Forelimb muscle (tissue), 1 donor: ENCODE results near the gene FCAMR. TPM values are rescaled to one million over a fixed set of nuclear protein-coding genes. Genes with fewer than 3 reads are reported as not detected.

ENCODE experiments used
- DNase-seq: peaks from one replicate; pipeline ENCODE4 v3.0.0-alpha.2; 2013; ENCODE audit warnings: low read depth
- polyA plus RNA-seq: library from polyadenylated mRNA; unstranded; fragments of 120-200 nt; gene quantifications from one replicate; pipeline ENCODE4 v1.2.1, GENCODE V29; 2013; ENCODE audit not compliant: insufficient read length

Gene FCAMR
- polyA plus RNA-seq, 1 donor: not detected

DNA sequence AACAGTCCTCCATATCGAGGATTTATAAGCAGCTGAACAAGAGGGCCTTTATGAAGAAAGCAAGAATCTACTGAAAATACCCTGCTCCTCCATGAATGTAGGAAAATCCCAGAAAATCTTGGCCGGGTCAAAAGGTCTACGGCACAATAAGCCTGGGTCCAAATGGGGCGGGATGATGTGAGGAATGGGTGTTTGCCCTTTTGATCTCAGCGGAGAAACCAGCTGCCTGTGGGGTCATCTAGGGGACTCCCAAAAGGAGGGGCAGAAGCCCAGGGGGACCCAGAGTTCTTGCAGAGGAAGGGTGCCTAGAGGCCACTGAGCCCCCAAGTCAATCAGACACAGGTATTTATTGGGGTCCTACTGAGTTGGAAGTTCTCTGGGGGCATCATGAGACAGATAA is 12.6 kb downstream of the FCAMR start:
- no peak for DNase-seq

GRCh38 chr1:206955476-206956451 is 14.5 kb downstream of the FCAMR start:
- DNase-seq: no peak

- no peak for DNase-seq
Observed at GRCh38 chr1:206954459-206955342, 15.6 kb downstream of the FCAMR start.

- no peak for DNase-seq
Observed at GRCh38 chr1:206953626-206954025, 16.6 kb downstream of the FCAMR start.

DNA sequence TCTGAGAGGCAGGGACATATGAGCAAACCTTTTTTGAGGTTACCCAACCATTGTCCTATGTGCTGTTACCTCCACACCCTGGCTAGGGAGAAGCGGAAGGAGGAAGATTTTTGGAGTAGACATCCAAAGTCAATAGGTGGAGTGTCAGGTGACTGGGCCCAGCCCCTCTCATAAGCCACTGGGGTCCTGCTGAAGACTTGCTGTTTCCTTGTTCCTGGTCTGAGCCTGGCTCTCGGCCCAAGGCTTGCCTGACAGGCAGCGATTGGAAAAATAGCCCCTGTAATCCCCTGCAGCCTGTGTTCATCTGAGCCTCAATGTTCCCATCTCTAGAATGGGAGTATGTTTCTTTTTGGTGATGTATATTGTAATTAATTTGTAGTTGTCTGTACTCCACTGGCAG is 17.1 kb downstream of the FCAMR start:
- no peak for DNase-seq

DNA sequence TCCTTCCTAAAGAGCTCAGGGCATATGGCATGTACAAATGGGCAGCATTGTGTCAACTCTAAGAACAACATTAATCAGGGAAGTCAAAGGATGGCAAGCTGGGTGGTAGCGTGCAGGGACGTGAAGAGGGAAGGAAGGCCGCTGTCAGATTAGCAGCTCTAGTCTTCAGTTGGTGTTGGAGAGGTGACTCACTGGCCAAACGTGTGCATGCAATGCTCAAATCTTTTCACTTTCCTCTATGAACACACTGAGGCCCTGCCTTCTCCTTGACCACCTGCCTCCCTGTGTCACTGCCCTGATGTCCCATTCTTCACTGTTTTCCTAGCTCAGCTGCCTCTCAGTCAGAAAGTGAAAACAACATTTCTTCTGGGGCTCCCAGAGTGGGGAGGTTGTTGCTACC is 18.1 kb downstream of the FCAMR start:
- DNase-seq: no peak

DNA sequence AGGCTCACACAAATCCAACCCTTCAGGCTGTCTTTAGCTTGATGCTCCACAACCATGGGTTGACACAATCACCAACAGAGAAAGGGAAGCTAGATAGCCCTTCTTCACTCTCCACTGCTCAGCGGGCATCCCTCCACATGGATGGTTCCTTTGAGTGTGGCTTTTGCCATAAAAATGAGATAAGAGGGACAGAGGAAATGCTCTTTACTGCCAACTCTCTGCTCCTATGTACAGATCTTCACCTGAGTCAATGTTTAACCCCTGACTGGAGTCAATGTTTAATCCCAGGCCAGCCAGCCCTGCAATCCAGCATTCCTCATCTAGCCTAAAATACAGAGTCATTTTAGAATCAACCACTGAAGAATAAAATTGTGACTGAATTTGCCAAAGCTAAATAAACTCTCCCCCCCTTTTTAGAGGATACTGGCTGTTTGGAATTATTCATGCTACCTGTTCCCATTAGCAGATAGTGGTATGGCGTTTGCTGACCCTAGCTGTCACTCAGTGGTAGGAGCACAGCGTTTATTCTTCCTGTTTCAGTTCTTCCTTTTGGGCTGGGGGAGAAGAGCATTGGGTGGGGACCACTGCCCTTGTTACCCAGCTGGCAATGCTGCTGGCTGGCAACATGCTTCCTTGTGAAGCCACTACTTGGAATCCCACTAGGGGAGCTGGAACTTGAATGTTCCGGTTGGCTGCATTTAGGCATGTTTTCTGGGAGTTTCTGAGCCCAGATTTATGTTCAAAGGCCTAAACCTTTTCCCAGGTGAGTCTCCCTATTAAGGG is 18.8 kb downstream of the FCAMR start:
- no peak for DNase-seq

DNA sequence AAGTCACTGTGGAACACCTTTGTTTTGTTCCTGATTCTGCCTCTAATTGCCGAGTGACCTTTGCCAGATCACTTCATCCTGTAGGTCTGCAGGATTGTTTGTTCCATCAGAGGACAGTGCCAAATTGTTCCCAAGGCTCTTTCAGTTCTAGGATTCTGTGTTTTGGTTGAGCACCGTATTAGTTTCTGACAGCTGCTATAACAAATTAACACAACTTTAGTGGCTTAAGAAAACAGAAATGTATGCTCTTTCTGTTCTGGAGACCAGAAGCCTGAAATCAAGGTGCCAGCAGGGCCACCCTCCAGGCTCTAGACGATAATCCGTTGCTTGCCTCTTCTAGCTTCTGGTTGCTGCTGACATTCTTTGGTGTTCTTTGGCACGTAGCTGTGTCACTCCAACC is 20.6 kb downstream of the FCAMR start:
- DNase-seq: no peak

GRCh38 chr1:206949208-206949607 is 21.1 kb downstream of the FCAMR start:
- no peak for DNase-seq

- DNase-seq: no peak
Observed at GRCh38 chr1:206947255-206947654, 23.0 kb downstream of the FCAMR start.

DNA sequence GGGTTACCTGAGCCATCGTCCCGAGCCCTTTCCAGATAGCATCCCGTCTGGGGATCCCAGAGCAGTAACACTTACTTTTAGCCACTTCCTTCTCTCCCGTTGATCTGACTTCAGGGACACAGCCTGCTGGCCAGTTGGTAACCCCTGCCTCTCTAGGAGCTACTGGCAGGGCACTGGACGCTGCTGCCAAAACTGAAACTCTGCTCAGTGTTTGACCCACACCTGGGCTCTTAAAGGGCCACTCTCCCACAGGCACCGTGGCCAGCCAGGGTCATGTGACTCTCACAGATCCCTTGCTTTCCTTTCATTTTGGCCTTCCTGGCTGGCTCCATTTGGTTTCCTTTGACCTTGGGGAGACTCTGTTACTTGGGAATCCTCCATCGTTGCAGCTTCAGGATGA is 24.0 kb downstream of the FCAMR start, which contains the start of gene PIGR:
TSS of gene PIGR (minus strand) at position 206 of the 400 bp plus-strand sequence. CDS start 5,935 bp downstream, outside the sequence.
- DNase-seq: no peak

DNA sequence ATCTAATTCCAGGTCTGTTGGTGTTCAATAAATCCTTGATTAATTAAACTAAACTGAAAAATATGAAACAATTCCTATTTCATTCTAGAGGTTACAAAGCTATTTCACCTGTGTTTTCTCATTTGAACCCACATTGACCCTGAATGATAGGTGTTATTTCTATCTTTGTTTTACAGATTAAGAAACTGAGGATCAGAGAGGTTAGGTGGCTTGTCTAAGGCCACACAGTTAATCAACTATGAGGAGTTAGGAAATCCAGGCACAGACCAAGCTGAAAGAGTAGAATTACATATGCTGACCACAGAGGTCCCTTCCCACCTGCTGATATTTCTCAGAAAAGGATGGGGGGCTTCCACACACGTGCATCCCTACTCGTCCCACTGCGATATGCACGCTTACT is 24.5 kb downstream of the FCAMR start:
- DNase-seq: no peak

- DNase-seq: no peak
Observed at GRCh38 chr1:206944703-206945102, 25.6 kb downstream of the FCAMR start.

GRCh38 chr1:206941766-206942418 is 28.4 kb downstream of the FCAMR start:
- DNase-seq: no peak

- DNase-seq: no peak
Observed at GRCh38 chr1:206940588-206940936, 29.7 kb downstream of the FCAMR start.

- DNase-seq: no peak
Observed at GRCh38 chr1:206939841-206940587, 30.2 kb downstream of the FCAMR start.

DNA sequence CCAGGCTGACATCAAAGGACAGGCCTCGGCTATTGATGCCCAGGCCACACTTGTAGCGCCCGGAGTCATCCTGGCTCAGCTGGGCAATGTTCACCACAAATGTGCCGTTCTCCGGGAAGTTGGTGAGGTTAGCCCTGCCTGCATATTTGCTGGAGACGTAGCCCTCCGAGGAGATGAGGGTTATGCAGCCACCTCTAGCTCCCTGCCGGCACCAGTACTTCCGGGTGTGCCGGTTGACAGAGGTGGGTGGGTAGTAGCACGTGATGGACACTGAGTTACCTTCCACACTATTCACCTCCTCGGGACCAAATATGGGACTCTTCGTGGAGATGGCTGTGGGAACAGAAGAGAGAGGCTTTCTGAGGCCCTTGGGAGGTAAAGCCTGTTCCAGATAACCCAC is 31.1 kb downstream of the FCAMR start:
- no peak for DNase-seq

GRCh38 chr1:206937425-206937824 is 32.8 kb downstream of the FCAMR start:
- DNase-seq: no peak

DNA sequence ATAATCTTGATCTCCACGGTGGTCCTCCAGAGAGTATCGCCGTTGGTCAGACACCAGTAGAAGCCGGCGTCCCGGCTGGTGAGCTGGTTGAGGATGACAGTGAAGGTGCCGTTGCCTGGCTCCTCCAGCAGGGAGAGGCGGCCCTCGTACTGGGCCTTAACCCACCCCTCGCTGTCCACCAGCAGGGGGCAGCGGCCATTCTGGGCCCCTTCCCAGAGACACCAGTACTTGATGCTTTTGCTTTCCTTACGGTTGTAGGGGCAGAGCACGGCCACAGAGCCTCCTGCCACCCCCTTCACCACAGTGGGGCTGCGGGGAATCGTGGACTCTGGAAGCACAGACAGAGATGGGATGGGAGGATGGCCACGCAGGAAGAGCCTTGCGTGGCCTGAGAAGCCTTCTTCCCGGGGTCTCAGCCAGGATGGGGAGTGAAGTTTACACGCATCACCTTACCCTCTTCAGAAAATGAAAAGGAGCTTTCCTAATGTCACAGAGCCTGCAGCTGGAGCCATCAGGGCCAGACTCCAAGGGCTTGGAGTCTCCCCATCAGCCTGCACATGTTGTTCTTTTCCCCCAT is 34.7 kb downstream of the FCAMR start:
- DNase-seq: no peak

DNA sequence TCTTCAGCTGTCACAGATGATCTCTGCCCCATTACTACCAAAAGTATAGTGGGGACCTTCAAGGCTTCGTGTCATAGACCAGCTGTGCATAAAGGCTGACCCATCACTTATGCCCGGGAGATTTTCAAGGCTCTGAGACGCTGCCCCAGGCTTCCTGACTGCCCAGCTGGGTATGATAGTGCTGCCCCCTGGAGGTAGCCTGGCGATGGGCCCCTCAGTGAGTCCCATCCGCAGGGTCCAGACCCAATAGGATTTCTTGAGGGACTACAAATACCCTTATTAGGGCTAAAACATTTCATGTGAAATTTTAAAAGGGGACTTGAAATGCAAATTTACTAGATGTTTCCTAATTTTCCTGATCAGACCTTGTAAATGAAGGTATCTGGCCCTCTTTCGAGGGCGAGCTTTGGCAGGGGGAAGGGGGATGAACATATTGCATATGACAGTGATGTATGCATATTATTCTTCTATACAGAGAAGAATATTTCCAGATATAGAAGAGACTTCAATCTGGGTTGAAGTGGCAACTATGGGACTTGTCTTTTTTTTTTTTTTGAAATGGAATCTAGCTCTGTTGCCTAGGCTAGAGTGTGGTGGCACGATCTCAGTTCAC is 36.8 kb downstream of the FCAMR start:
- no peak for DNase-seq
